H1 (cell line): ENCODE measurements around the gene TPSD1. TPM values are rescaled to one million over a fixed set of nuclear protein-coding genes. Genes with fewer than 3 reads are reported as not detected.

Source experiments
- CTCF ChIA-PET: fragments of 300-600 bp; sonication (Branson Sonifier 250); formaldehyde crosslinking; loops from one replicate; lab custom pipeline; 2021; ENCODE audit not compliant: partially characterized antibody; lab: Charles Lee
- POLR2A ChIA-PET: fragments of 300-600 bp; sonication (Branson Sonifier 250); formaldehyde crosslinking; loops from one replicate; lab custom pipeline; 2021; ENCODE audit warnings: inconsistent platforms; ENCODE audit not compliant: partially characterized antibody; lab: Charles Lee
- DNase-seq, 2 experiments: peaks; one replicate each; pipeline versions ENCODE4 v3.0.0 to v3.0.0-alpha.2; 2010 to 2022; ENCODE audit warnings: low spot score in 2 of 2, low read depth in 1 of 2, mixed read lengths in 1 of 2
- FAIRE-seq: peaks from 2 replicates; lab custom pipeline; 2011; peaks lifted over from hg19 to GRCh38; lab: Jason Lieb, UNC
- H2AFZ ChIP-seq: 2 replicates; pipeline ENCODE4 v1.8.1; 2012; ENCODE audit warnings: low read length, inconsistent platforms
- H2AK5ac ChIP-seq: 2 replicates; pipeline ENCODE4 v1.6.1; 2013; ENCODE audit warnings: low read depth, low read length
- H2BK120ac ChIP-seq: replicated peaks from 2 replicates; pipeline ENCODE3; 2013; ENCODE audit warnings: low read depth, low read length, inconsistent platforms
- H2BK12ac ChIP-seq: 2 replicates; pipeline ENCODE4 v1.6.1; 2013; ENCODE audit warnings: low read depth, low read length
- H2BK15ac ChIP-seq: 2 replicates; pipeline ENCODE4 v1.6.1; 2013; ENCODE audit warnings: low read length
- H2BK20ac ChIP-seq: 2 replicates; pipeline ENCODE4 v1.6.1; 2013; ENCODE audit warnings: low read length
- H2BK5ac ChIP-seq: 2 replicates; pipeline ENCODE4 v1.6.1; 2013; ENCODE audit warnings: low read depth, low read length
- H3K14ac ChIP-seq: 2 replicates; pipeline ENCODE4 v1.6.1; 2013; ENCODE audit warnings: inconsistent platforms; ENCODE audit not compliant: insufficient read length
- H3K18ac ChIP-seq: 2 replicates; pipeline ENCODE4 v1.6.1; 2013; ENCODE audit warnings: low read length; ENCODE audit errors: extremely low read depth
- H3K23ac ChIP-seq: 2 replicates; pipeline ENCODE4 v1.6.1; 2013; ENCODE audit warnings: inconsistent platforms; ENCODE audit not compliant: insufficient read length
- H3K23me2 ChIP-seq: 2 replicates; pipeline ENCODE4 v1.6.1; 2013; ENCODE audit warnings: low read depth, low read length
- H3K27ac ChIP-seq: 2 replicates; pipeline ENCODE4 v1.6.1; 2011; ENCODE audit warnings: low read depth, low read length, inconsistent platforms
- H3K27me3 ChIP-seq, 4 experiments: replicated peaks in 1 of 4; 1 replicate in 1 of 4; 2 replicates in 3 of 4; pipeline versions ENCODE4 v1.6.1 to v1.8.1; 2011 to 2013; ENCODE audit warnings: low read length in 3 of 4, mild to moderate bottlenecking in 3 of 4, inconsistent platforms in 2 of 4, mixed read lengths in 2 of 4, moderate library complexity in 1 of 4; ENCODE audit not compliant: control insufficient read depth in 3 of 4, insufficient read depth in 3 of 4; ENCODE audit errors: extremely low read depth in 1 of 4
- H3K36me3 ChIP-seq, 4 experiments: 2 replicates each; pipeline versions ENCODE4 v1.6.1 to v1.8.1; 2011 to 2013; ENCODE audit warnings: mild to moderate bottlenecking in 4 of 4, low read length in 3 of 4, moderate library complexity in 2 of 4, control low read depth in 1 of 4, inconsistent platforms in 1 of 4; ENCODE audit not compliant: insufficient read depth in 4 of 4, control insufficient read depth in 2 of 4
- H3K4ac ChIP-seq: replicated peaks from 2 replicates; pipeline ENCODE3; 2013; ENCODE audit warnings: low read length, low read depth, mixed read lengths, inconsistent platforms; ENCODE audit not compliant: insufficient read length
- H3K4me1 ChIP-seq, 4 experiments: replicated peaks in 1 of 4; 1 replicate in 1 of 4; 2 replicates in 3 of 4; pipeline versions ENCODE4 v1.6.1 to v1.8.1; 2011 to 2013; ENCODE audit warnings: low read length in 3 of 4, inconsistent platforms in 2 of 4, mixed read lengths in 1 of 4; ENCODE audit not compliant: insufficient read depth in 4 of 4, control insufficient read depth in 3 of 4
- H3K4me2 ChIP-seq, 2 experiments: 2 replicates each; pipeline versions ENCODE4 v1.6.1 to v1.8.1; 2011 to 2013; ENCODE audit warnings: low read depth in 2 of 2, low read length in 2 of 2, control low read depth in 1 of 2, inconsistent platforms in 1 of 2, mild to moderate bottlenecking in 1 of 2; ENCODE audit not compliant: insufficient read depth in 1 of 2
- H3K4me3 ChIP-seq, 4 experiments: fragments of 200-600, 300-600 bp in 1 of 4; sonication (generic), shearing (Covaris generic), sonication (Bioruptor Twin) in 1 of 4; 2 replicates each; pipeline versions ENCODE4 v1.5.1 to v1.8.1; 2011 to 2016; ENCODE audit warnings: low read length in 4 of 4, low read depth in 3 of 4, control low read depth in 2 of 4, inconsistent platforms in 2 of 4, mild to moderate bottlenecking in 2 of 4, mixed read lengths in 1 of 4, moderate library complexity in 1 of 4; ENCODE audit not compliant: insufficient read depth in 2 of 4; ENCODE audit errors: extremely low read depth in 1 of 4
- H3K56ac ChIP-seq: replicated peaks from 2 replicates; pipeline ENCODE3; 2013; ENCODE audit warnings: low read depth, mild to moderate bottlenecking, mixed read lengths, low read length, inconsistent platforms; ENCODE audit not compliant: insufficient read length
- H3K79me1 ChIP-seq: 2 replicates; pipeline ENCODE4 v1.6.1; 2013; ENCODE audit warnings: low read depth, low read length, control low read depth
- H3K79me2 ChIP-seq, 2 experiments: 2 replicates each; pipeline versions ENCODE4 v1.6.1 to v1.8.1; 2012 to 2013; ENCODE audit warnings: low read length in 2 of 2, mild to moderate bottlenecking in 2 of 2, inconsistent platforms in 1 of 2; ENCODE audit not compliant: insufficient read depth in 2 of 2, control insufficient read depth in 1 of 2
- H3K9ac ChIP-seq, 4 experiments: replicated peaks in 1 of 4; 1 replicate in 1 of 4; 2 replicates in 3 of 4; pipeline versions ENCODE4 v1.6.1 to v1.8.1; 2011 to 2013; ENCODE audit warnings: low read depth in 3 of 4, low read length in 3 of 4, control low read depth in 2 of 4, mild to moderate bottlenecking in 2 of 4, moderate library complexity in 2 of 4, inconsistent platforms in 1 of 4; ENCODE audit errors: extremely low read depth in 1 of 4
- H3K9me3 ChIP-seq, 2 experiments: 2 replicates each; pipeline versions ENCODE4 v1.6.1 to v1.8.1; 2012 to 2013; ENCODE audit warnings: mild to moderate bottlenecking in 2 of 2, moderate library complexity in 2 of 2, control low read depth in 1 of 2, inconsistent platforms in 1 of 2, low read depth in 1 of 2, low read length in 1 of 2, mixed read lengths in 1 of 2; ENCODE audit not compliant: insufficient read depth in 2 of 2
- H4K20me1 ChIP-seq, 2 experiments: replicated peaks in 1 of 2; 2 replicates each; pipeline versions ENCODE3 to v1.8.1; 2011 to 2013; ENCODE audit warnings: inconsistent platforms in 2 of 2, low read length in 2 of 2, mild to moderate bottlenecking in 1 of 2; ENCODE audit not compliant: insufficient read depth in 2 of 2, control insufficient read depth in 1 of 2
- H4K5ac ChIP-seq: 2 replicates; pipeline ENCODE4 v1.6.1; 2013; ENCODE audit warnings: low read length, low read depth, mixed read lengths, inconsistent platforms; ENCODE audit not compliant: insufficient read length
- H4K8ac ChIP-seq: 2 replicates; pipeline ENCODE4 v1.8.0; 2013; ENCODE audit warnings: mild to moderate bottlenecking, moderate library complexity, low read length, inconsistent platforms; ENCODE audit not compliant: insufficient read depth; ENCODE audit errors: extremely low read depth
- H4K91ac ChIP-seq: replicated peaks from 2 replicates; pipeline ENCODE3; 2013; ENCODE audit warnings: low read length, mixed read lengths, inconsistent platforms; ENCODE audit not compliant: insufficient read length
- ATF3 ChIP-seq: IDR thresholded peaks from 2 replicates; pipeline ENCODE4 v1.6.1; 2011; ENCODE audit warnings: low read depth, mild to moderate bottlenecking, low read length; ENCODE audit not compliant: insufficient read depth
- WGBS, 2 experiments: shearing (Covaris generic) in 1 of 2; methylation state at CpG; one replicate each; pipeline versions ENCODE4 v1.1.6 to v1.1.7; 2013 to 2015; ENCODE audit warnings: low lambda C conversion rate in 2 of 2, mixed read lengths in 2 of 2, inconsistent platforms in 1 of 2, low coverage in 1 of 2, missing lambda C conversion rate in 1 of 2; ENCODE audit not compliant: insufficient replicate concordance in 2 of 2, insufficient coverage in 1 of 2, insufficient read length in 1 of 2; ENCODE audit errors: extremely low coverage in 1 of 2, missing lambda C conversion rate in 1 of 2; 5-methylcytosine and 5-hydroxymethylcytosine counted together
- polyA plus RNA-seq, 7 experiments: library from polyadenylated mRNA; depleted of rRNA in 3 of 7; stranded (reverse) in 5 of 7; unstranded in 2 of 7; fragments of >200 nt in 5 of 7; fragments of 200-250 nt in 2 of 7; gene quantifications; 1 replicate in 5 of 7; 2 replicates in 1 of 7; 4 replicates in 1 of 7; pipeline versions ENCODE4 v1.2.1 to v1.2.3, GENCODE V29; 2011 to 2013; ENCODE audit warnings: missing spikeins in 2 of 7, mixed read lengths in 2 of 7
- total RNA-seq: library from RNA; stranded (reverse); fragmentation: NEBNext Ultra II Directional; extraction: Animal tissue kit (Norgen Biotek cat#: 25700); gene quantifications from 2 replicates; pipeline ENCODE4 v1.2.1, GENCODE V29; 2021

Gene TPSD1
- total and polyA plus RNA-seq, 2 of the 8 experiments (the other 6 are each of a cell fraction or from before 2014, with no cell fraction given): 0.26 TPM; not detected in 1

- Histone ChIP-seq H3K79me1 (no peaks in the 10 kb centered on the region), H2AFZ (no peak overlapping the region), H2BK5ac (no peak overlapping the region), H3K14ac (no peak overlapping the region), H4K20me1 (peaks cover 0 to 8% of the 10 kb centered on the region in 2 experiments), H2BK15ac (no peak overlapping the region), H3K56ac (no peak overlapping the region), H2BK120ac (no peak overlapping the region), H3K23me2 (no peaks in the 10 kb centered on the region), H3K23ac (no peak overlapping the region), H3K4me2 (no peak overlapping the region), H3K36me3 (peaks cover 0 to 25% (median 3%) of the 10 kb centered on the region in 4 experiments; a peak in 4 of 8 replicates), H3K9ac (no peak overlapping the region), H4K91ac (no peak overlapping the region), H3K9me3 (no peaks in the 10 kb centered on the region), H4K8ac (no peak overlapping the region), H3K18ac (no peak overlapping the region), H3K4me1 (no peaks in the 10 kb centered on the region; a peak in 1 of 7 replicates), H2AK5ac (no peak overlapping the region), H3K79me2 (no peaks in the 10 kb centered on the region), H3K27ac (no peak overlapping the region), H3K4ac (no peak overlapping the region), H3K4me3 (no peak overlapping the region), H3K27me3 (peaks cover 0 to 2% (median under 1%) of the 10 kb centered on the region in 4 experiments; a peak in 1 of 7 replicates), H2BK20ac (no peak overlapping the region), H4K5ac (no peak overlapping the region), H2BK12ac (no peak overlapping the region)
- ChIA-PET CTCF (interaction anchor here (0.9 to 1.5 kb wide), 3 partner anchors 29 to 483 kb away, joined by 3 to 4 read pairs (median 3); no protein-coding TSS in a partner anchor), POLR2A (interaction anchor here (1.2 kb wide), 1 partner anchor 14 kb away, joined by 4 read pairs; no protein-coding TSS in a partner anchor)
- no peak for FAIRE-seq
- WGBS, 2 experiments: 91% methylated on average over 20 of the region's 25 CpGs; no CpG with 5 or more reads in 1 of the 2 experiments
- no peak for DNase-seq
- TF ChIP-seq ATF3: no peak
These were observed 33.1 kb upstream of the TPSD1 start for GRCh38 chr16:1222553-1223354.
